ENCODE data around the gene IGFL4.

The IGFL4 gene

DNA sequence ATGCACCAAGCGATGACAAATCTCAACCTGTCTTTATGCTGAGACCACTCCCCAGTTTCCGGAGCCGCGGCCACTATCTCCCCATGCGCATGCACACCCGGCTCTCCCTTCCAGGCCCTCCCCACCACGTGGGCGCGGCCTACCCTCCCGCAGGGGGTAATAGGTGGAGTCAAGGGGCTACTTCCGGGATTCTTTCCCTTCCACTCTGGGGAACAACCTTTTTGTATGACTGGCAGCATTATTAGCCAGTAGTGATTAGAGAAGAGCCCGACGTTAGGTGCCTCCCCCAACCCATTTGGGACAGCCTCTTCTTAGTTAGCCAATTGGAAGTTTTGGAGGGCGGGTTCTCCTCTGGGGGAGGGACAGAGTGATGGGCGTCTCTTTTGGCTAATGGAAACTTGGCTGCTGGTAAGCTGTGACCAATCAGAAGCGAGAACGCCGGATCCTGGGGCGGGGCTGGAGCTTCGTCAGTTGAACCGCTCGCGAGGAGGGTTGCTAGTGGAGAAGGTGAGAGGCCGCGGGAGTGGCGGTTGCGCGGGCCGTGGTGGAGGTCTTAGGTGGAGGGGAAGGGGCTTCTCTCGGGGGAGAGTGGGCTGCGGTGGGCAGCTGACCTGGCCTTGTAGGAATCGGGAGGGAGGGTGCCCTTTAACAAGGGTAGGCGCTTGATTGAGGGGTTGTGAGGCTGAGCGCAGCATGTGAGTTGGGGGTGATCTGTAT lies 45.6 kb downstream of the IGFL4 start, which contains the start of gene CCDC61:
Gene CCDC61 (plus strand): TSS at position 470 of the 717 bp plus-strand sequence. CDS start 7,552 bp downstream, outside the sequence.
- DNase-seq (ENCODE audit: low read depth in 2 of 2, low spot score in 1 of 2) = peak; percentile 87 to 90

DNA sequence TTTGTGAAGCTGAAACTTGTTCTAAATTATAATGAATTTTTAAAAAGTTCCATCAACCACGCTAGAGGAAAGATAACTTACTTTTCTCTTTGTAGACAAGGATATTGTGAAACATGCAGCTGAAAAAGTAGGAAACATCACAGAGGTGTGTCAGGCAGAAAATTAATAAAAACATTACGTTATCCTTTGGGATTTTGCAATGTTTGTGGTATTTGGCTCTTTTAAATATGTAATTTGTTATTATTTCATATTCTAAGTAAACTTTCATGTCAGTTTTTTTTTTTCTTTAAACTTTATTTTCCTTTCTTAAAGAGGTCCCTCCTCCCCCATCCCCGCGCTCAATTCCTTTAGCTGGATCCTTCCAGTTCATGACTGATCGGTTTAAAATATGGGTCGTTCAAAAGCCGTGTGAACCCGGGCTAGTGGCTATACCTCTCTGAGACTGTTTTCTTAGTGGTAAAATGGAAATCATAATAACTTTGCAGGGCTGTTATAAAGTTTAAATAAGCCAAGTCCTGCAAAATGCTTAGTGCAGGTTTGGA lies 46.3 kb downstream of the IGFL4 start:
- no peak for DNase-seq (ENCODE audit: low read depth in 2 of 2, low spot score in 1 of 2)

DNA sequence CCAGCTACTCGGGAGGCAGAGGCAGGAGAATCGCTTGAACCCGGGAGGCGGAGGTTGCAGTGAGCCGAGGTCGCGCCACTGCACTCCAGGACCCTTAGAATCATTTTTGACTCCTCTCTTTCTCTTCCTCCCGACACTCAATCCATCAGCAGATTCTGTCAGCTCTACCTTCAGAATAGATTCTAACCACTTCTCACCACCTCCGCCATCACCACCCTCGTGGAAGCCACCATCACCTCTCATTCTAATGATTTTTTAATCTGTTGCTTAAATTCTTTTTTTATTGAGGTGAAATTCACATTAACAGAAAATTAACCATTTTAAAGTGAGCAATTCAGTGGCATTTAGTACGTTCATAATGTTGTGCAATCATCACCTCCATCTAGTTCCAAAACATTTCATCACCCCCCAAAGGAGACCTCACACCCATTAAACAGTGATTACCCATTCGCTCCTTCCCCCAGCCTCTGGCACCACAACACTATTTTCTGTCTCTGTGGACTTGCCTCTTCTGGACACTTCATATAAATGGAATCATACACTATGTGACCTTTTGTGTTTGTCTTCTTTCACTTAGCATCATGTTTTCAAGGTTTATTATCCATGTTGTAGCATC lies 50.6 kb downstream of the IGFL4 start:
- DNase-seq (ENCODE audit: low read depth in 2 of 2, low spot score in 1 of 2) = no peak

All from stimulated activated CD8-positive, alpha-beta memory T cell treated with anti-CD3 and anti-CD28 coated beads, Interleukin-4, amount 100 ng/mL, for 1 hour (primary cell).